ENCODE measurements around the gene CARS1. TPM values are rescaled to one million over a fixed set of nuclear protein-coding genes. Genes with fewer than 3 reads are reported as not detected.

The CARS1 gene
- total and polyA plus RNA-seq, 2 of the 4 experiments (the other 2 are of a cell fraction): 72.7 to 78.3 TPM

- Histone ChIP-seq H3K79me1 (ENCODE audit: low read depth in 1 of 2, low read length in 2 of 2) (peaks cover 0 to 18% of the 10 kb centered on the region in 2 experiments; a peak in 2 of 4 replicates), H3K18ac (ENCODE audit: low read depth, low read length) (0 out of 2 replicates have a peak overlapping the region, but pooled peaks have one; percentile 6), H3K4me2 (ENCODE audit: low read depth, low read length) (peak overlapping the region; percentile 100), H3K36me3 (ENCODE audit: control insufficient read depth, insufficient read depth, low read length) (peaks cover 4% of the 10 kb centered on the region), H3K9me3 (ENCODE audit: control insufficient read depth, insufficient read depth, low read length) (no peaks in the 10 kb centered on the region), H3K4me3 (ENCODE audit: insufficient read depth, low read depth, low read length) (peak overlapping the region; percentile 92), H3K4ac (ENCODE audit: low read depth, low read length) (peak overlapping the region; percentile 90), H3K27ac (ENCODE audit: insufficient read depth, low read length) (peak overlapping the region; percentile 92), H3K9ac (ENCODE audit: low read depth, low read length) (peak overlapping the region; percentile 98), H3K4me1 (ENCODE audit: control insufficient read depth, insufficient read depth, low read length) (peaks cover 10% of the 10 kb centered on the region), H3K56ac (ENCODE audit: extremely low read depth, insufficient read depth, low read length) (peak overlapping the region; percentile 77), H4K91ac (ENCODE audit: insufficient read depth, low read depth, low read length) (peak overlapping the region; percentile 83; the same call in 1 of the 2 replicates), H3K27me3 (ENCODE audit: control insufficient read depth, insufficient read depth, low read length) (no peaks in the 10 kb centered on the region), H4K5ac (ENCODE audit: low read depth, low read length) (peak overlapping the region; percentile 46; the same call in 1 of the 2 replicates), H2BK20ac (ENCODE audit: low read depth, low read length) (no peak overlapping the region), H3K23ac (ENCODE audit: low read depth, low read length) (peak overlapping the region; percentile 99), H2BK120ac (ENCODE audit: low read depth, low read length) (0 out of 2 replicates have a peak overlapping the region, but pooled peaks have one; percentile 5), H4K8ac (ENCODE audit: low read depth in 2 of 2, low read length in 2 of 2) (peak overlapping the region; percentile 23 to 32; a peak in 1 of 4 replicates), H4K20me1 (ENCODE audit: insufficient read depth, low read length) (peaks cover 48% of the 10 kb centered on the region), H2BK15ac (ENCODE audit: low read depth, low read length) (no peak overlapping the region), H2BK5ac (ENCODE audit: low read depth, low read length, poor library complexity, severe bottlenecking) (peak overlapping the region; percentile 87), H3K9me1 (ENCODE audit: insufficient read depth, low read length) (0 out of 2 replicates have a peak, but pooled peaks cover 6% of the 10 kb centered on the region), H3K14ac (replicated peaks; ENCODE audit: low read depth, low read length) (peak overlapping the region; percentile 64), H2AK9ac (replicated peaks; ENCODE audit: low read depth, low read length, poor library complexity) (peak overlapping the region; percentile 98), H2AK5ac (ENCODE audit: low read depth, low read length) (peak overlapping the region; percentile 41), H2AFZ (replicated peaks; ENCODE audit: low read length, poor library complexity) (peak overlapping the region; percentile 95)
- 0% methylated on average over 44 of the region's 79 CpGs; no CpG with 5 or more reads in 1 of the 2 experiments for WGBS, 2 experiments (ENCODE audit: extremely low coverage in 2 of 2, insufficient read length in 1 of 2)
- in situ Hi-C loops (cut with MboI; ENCODE audit: low sequenced_read_pairs): no loop called here
- peak; percentile 20 for DNase-seq
- intact Hi-C loops (cut with micrococcal nuclease): loop anchor here (5.0 kb wide), 2 partner anchors 99 to 459 kb away; no protein-coding TSS in a partner anchor
- CTCF ChIA-PET: interaction anchor here (1.0 kb wide), 1 partner anchor 458 kb away, joined by 4 read pairs; no protein-coding TSS in a partner anchor
- POLR2A ChIA-PET (ENCODE audit: unreplicated experiment): interaction anchor here (0.6 kb wide), 1 partner anchor 63 kb away, joined by 3 read pairs; the partner anchor contains the start of gene PHLDA2
- dilution Hi-C loops (cut with HindIII; ENCODE audit: low sequenced_read_pairs, unreplicated experiment): no loop called here
- BruUV-seq (replicated peaks): no TSS peak
- TF ChIP-seq POLR2A (IDR thresholded peaks at IDR 0.05; ENCODE audit: low read depth, low read length) (0 out of 2 replicates have a peak, but pooled peaks have one; percentile 12), BHLHE40 (IDR thresholded peaks at IDR 0.05; ENCODE audit: low read depth, low read length) (peak; percentile 39), MAFK (IDR thresholded peaks at IDR 0.05; ENCODE audit: low read depth, low read length) (no peak), MXI1 (IDR thresholded peaks at IDR 0.05; ENCODE audit: borderline replicate concordance, low read depth, low read length) (peak; percentile 57; the same call in 1 of the 2 replicates), CHD1 (IDR thresholded peaks at IDR 0.05; ENCODE audit: low read depth, low read length) (0 out of 2 replicates have a peak, but pooled peaks have one; percentile 10)
- peak; percentile 72 for ATAC-seq (ENCODE audit: low read depth)
Observed at GRCh38 chr11:2991452-2992233, 65.6 kb downstream of the CARS1 start.

Data from IMR-90 (cell line).